ENCODE results near the gene CEP44. TPM values are rescaled to one million over a fixed set of nuclear protein-coding genes. Genes with fewer than 3 reads are reported as not detected.

The CEP44 gene
- total RNA-seq, 1 experiment from 2014 or later = 8.4 TPM

DNA sequence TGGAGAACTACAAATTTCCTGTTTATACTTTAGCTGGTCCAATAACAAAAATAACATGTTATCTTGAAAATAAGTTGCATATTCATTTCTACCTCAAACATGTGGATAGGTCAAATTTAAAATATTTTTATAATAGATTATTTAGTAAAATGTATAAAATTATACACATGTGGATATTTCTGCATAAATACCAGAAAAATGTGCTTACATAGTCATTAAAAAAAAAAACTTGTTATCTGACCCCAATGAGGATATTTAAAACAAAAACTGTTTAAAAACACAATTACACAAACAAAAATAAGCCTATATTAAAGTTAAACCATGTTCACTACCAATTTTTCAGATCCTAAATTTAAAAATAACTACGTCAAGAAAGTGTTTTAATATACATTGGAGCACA is 28.3 kb upstream of the CEP44 start:
- Histone ChIP-seq H3F3A (ENCODE audit: low read length, unreplicated experiment) (no peaks in the 10 kb centered on the region), H3K4me3 (ENCODE audit: low read length) (no peak overlapping the region), H3K4me1 (ENCODE audit: insufficient read depth, low read length) (peaks cover 7% of the 10 kb centered on the region), H2AFZ (ENCODE audit: low read length) (no peak overlapping the region), H3K9me3 (ENCODE audit: low read length) (no peaks in the 10 kb centered on the region), H4K20me1 (ENCODE audit: low read length) (no peaks in the 10 kb centered on the region), H3K27me3 (ENCODE audit: low read length) (no peaks in the 10 kb centered on the region), H3K27ac (ENCODE audit: low read length) (no peak overlapping the region), H3K36me3 (ENCODE audit: low read depth, low read length) (no peaks in the 10 kb centered on the region), H3K9me2 (replicated peaks; ENCODE audit: low read length) (no peaks in the 10 kb centered on the region), H3K9ac (ENCODE audit: low read length) (no peak overlapping the region), H3K4me2 (ENCODE audit: low read length) (no peak overlapping the region), H3K79me2 (ENCODE audit: low read length) (no peaks in the 10 kb centered on the region)
- CTCF ChIA-PET = no interaction called here
- DNase-seq (no peak), ATAC-seq (no peak)
- intact Hi-C loops (cut with micrococcal nuclease) = no loop called here
- POLR2A ChIA-PET (ENCODE audit: unreplicated experiment) = no interaction called here
- TF ChIP-seq EZH2phosphoT487 (IDR thresholded peaks at IDR 0.05; ENCODE audit: borderline replicate concordance, low read length) (no peak), CTCF (conservative IDR thresholded peaks at IDR 0.05; ENCODE audit: low read depth, low read length) (no peak), EZH2 (IDR thresholded peaks at IDR 0.05; ENCODE audit: low read length, unreplicated experiment) (no peak)
- BruUV-seq (replicated peaks) = no TSS peak

GRCh38 chr4:174255786-174256185 is 27.9 kb upstream of the CEP44 start:
- POLR2A ChIA-PET (ENCODE audit: unreplicated experiment) = no interaction called here
- no TSS peak for BruUV-seq (replicated peaks)
- H3K36me3 ChIP-seq (ENCODE audit: low read depth, low read length) = no peaks in the 10 kb centered on the region
- H3K4me3 ChIP-seq (ENCODE audit: low read length) = no peak overlapping the region
- DNase-seq = peak; percentile 7
- no peaks in the 10 kb centered on the region for H3K79me2 ChIP-seq (ENCODE audit: low read length)
- H3K4me2 ChIP-seq (ENCODE audit: low read length) = no peak overlapping the region
- H4K20me1 ChIP-seq (ENCODE audit: low read length) = no peaks in the 10 kb centered on the region
- no peaks in the 10 kb centered on the region for H3K9me2 ChIP-seq (replicated peaks; ENCODE audit: low read length)
- 0 out of 2 replicates have a peak, but pooled peaks have one; percentile 29 for ATAC-seq
- CTCF ChIA-PET = no interaction called here
- no peak overlapping the region for H2AFZ ChIP-seq (ENCODE audit: low read length)
- H3K4me1 ChIP-seq (ENCODE audit: insufficient read depth, low read length) = peaks cover 7% of the 10 kb centered on the region
- H3F3A ChIP-seq (ENCODE audit: low read length, unreplicated experiment) = no peaks in the 10 kb centered on the region
- no peak overlapping the region for H3K27ac ChIP-seq (ENCODE audit: low read length)
- TF ChIP-seq EZH2phosphoT487 (IDR thresholded peaks at IDR 0.05; ENCODE audit: borderline replicate concordance, low read length) = no peak
- no peak for TF ChIP-seq EZH2 (IDR thresholded peaks at IDR 0.05; ENCODE audit: low read length, unreplicated experiment)
- H3K27me3 ChIP-seq (ENCODE audit: low read length) = no peaks in the 10 kb centered on the region
- no peak overlapping the region for H3K9ac ChIP-seq (ENCODE audit: low read length)
- intact Hi-C loops (cut with micrococcal nuclease) = no loop called here
- H3K9me3 ChIP-seq (ENCODE audit: low read length) = no peaks in the 10 kb centered on the region

- Histone ChIP-seq H3K4me1 (ENCODE audit: insufficient read depth, low read length) (peaks cover 7% of the 10 kb centered on the region), H4K20me1 (ENCODE audit: low read length) (no peaks in the 10 kb centered on the region), H3K36me3 (ENCODE audit: low read depth, low read length) (no peaks in the 10 kb centered on the region), H3K9me3 (ENCODE audit: low read length) (no peaks in the 10 kb centered on the region), H3K9me2 (replicated peaks; ENCODE audit: low read length) (no peaks in the 10 kb centered on the region), H3K27me3 (ENCODE audit: low read length) (no peaks in the 10 kb centered on the region), H3K27ac (ENCODE audit: low read length) (no peak overlapping the region), H3K4me3 (ENCODE audit: low read length) (no peak overlapping the region), H3K4me2 (ENCODE audit: low read length) (0 out of 2 replicates have a peak overlapping the region, but pooled peaks have one; percentile 15), H2AFZ (ENCODE audit: low read length) (no peak overlapping the region), H3K79me2 (ENCODE audit: low read length) (no peaks in the 10 kb centered on the region), H3F3A (ENCODE audit: low read length, unreplicated experiment) (no peaks in the 10 kb centered on the region), H3K9ac (ENCODE audit: low read length) (no peak overlapping the region)
- intact Hi-C loops (cut with micrococcal nuclease) = no loop called here
- ChIA-PET CTCF (no interaction called here), POLR2A (ENCODE audit: unreplicated experiment) (no interaction called here)
- TF ChIP-seq CTCF (conservative IDR thresholded peaks at IDR 0.05; ENCODE audit: low read depth, low read length) (no peak), EZH2phosphoT487 (IDR thresholded peaks at IDR 0.05; ENCODE audit: borderline replicate concordance, low read length) (no peak), EZH2 (IDR thresholded peaks at IDR 0.05; ENCODE audit: low read length, unreplicated experiment) (no peak)
- no TSS peak for BruUV-seq (replicated peaks)
- DNase-seq = peak; percentile 50
- peak; percentile 49; the same call in 1 of the 2 replicates for ATAC-seq
Measured at GRCh38 chr4:174256277-174256713, 27.4 kb upstream of the CEP44 start.
